K562 (cell line): ENCODE results near the gene ARID5B. TPM values are rescaled to one million over a fixed set of nuclear protein-coding genes. Genes with fewer than 3 reads are reported as not detected.

Source experiments
- ATAC-seq: fragments of 200-7000 bp; cut with Tn5 transposase; 3 replicates; pipeline ENCODE4 v1.9.1; 2020; ENCODE audit warnings: moderate library complexity
- BruUV-seq: library from RNA; stranded (reverse); fragments of 400-500 nt; replicated peaks from 2 replicates; lab custom pipeline; 2021; lab: Mats Ljungman, UMichigan
- CTCF ChIA-PET: fragments of 300-600 bp; formaldehyde crosslinking; extraction: SDS; loops from one replicate; lab custom pipeline; 2021; ENCODE audit warnings: low intra/inter-chr PET ratio; lab: Yijun Ruan, JAX
- POLR2A ChIA-PET: fragments of 300-600, 350-650 bp; sonication (Branson Sonifier 250); formaldehyde crosslinking; extraction: SDS; loops from one replicate; lab custom pipeline; 2021; ENCODE audit warnings: antibody characterized with exemption, inconsistent platforms; lab: Yijun Ruan, JAX
- DNase-seq, 4 experiments: peaks; one replicate each; pipeline versions ENCODE4 v3.0.0 to v3.0.0-alpha.2; 2011 to 2018; ENCODE audit warnings: low spot score in 3 of 4, mixed read lengths in 3 of 4; ENCODE audit errors: extremely low read depth in 1 of 4
- FAIRE-seq: peaks from 2 replicates; lab custom pipeline; 2011; peaks lifted over from hg19 to GRCh38; lab: Jason Lieb, UNC
- H2AFZ ChIP-seq: 2 replicates; pipeline ENCODE4 v1.6.0; 2011; ENCODE audit warnings: low read depth, low read length, control low read depth, inconsistent platforms
- H3K27ac ChIP-seq: fragments of 200-600 bp; 3 replicates; pipeline ENCODE4 v1.8.0; 2011; ENCODE audit warnings: low read depth, mild to moderate bottlenecking, control low read depth, inconsistent platforms, low read length, moderate library complexity, mixed read lengths; ENCODE audit errors: extremely low read depth
- H3K27me3 ChIP-seq, 2 experiments: fragments of 300-600 bp in 1 of 2; 2 replicates in 1 of 2; 3 replicates in 1 of 2; pipeline versions ENCODE4 v1.6.0 to v1.8.0; 2011; ENCODE audit warnings: inconsistent platforms in 2 of 2, low read length in 2 of 2, mild to moderate bottlenecking in 1 of 2, mixed read lengths in 1 of 2, moderate library complexity in 1 of 2; ENCODE audit not compliant: control insufficient read depth in 2 of 2, insufficient read depth in 2 of 2
- H3K36me3 ChIP-seq: fragments of 300-600 bp; 3 replicates; pipeline ENCODE4 v1.8.0; 2011; ENCODE audit warnings: mild to moderate bottlenecking, low read length, inconsistent platforms; ENCODE audit not compliant: control insufficient read depth, insufficient read depth
- H3K4me1 ChIP-seq, 2 experiments: fragments of 200-600 bp in 1 of 2; replicated peaks in 1 of 2; 2 replicates in 1 of 2; 3 replicates in 1 of 2; pipeline versions ENCODE4 v1.5.1 to v1.8.0; 2011; ENCODE audit warnings: inconsistent platforms in 2 of 2, low read length in 2 of 2, mild to moderate bottlenecking in 1 of 2, mixed read lengths in 1 of 2, moderate library complexity in 1 of 2; ENCODE audit not compliant: control insufficient read depth in 2 of 2, insufficient read depth in 2 of 2
- H3K4me2 ChIP-seq: 2 replicates; pipeline ENCODE4 v1.6.1; 2011; ENCODE audit warnings: low read length, control low read depth, inconsistent platforms, mixed read lengths; ENCODE audit not compliant: insufficient read depth
- H3K4me3 ChIP-seq: fragments of 200-600 bp; sonication (generic), shearing (Covaris generic); 2 replicates; pipeline ENCODE4 v1.5.1; 2016; ENCODE audit warnings: control low read depth, inconsistent platforms
- H3K79me2 ChIP-seq: fragments of 200-600 bp; 3 replicates; pipeline ENCODE4 v1.8.0; 2011; ENCODE audit warnings: low read length, inconsistent platforms; ENCODE audit not compliant: control insufficient read depth, insufficient read depth
- H3K9ac ChIP-seq, 2 experiments: 2 replicates each; pipeline versions ENCODE4 v1.6.0 to v1.6.1; 2011; ENCODE audit warnings: low read depth in 2 of 2, low read length in 2 of 2, control low read depth in 1 of 2, inconsistent platforms in 1 of 2, mild to moderate bottlenecking in 1 of 2, mixed read lengths in 1 of 2; ENCODE audit not compliant: insufficient read depth in 1 of 2
- H3K9me1 ChIP-seq: one replicate; pipeline ENCODE4 v1.6.0; 2011; ENCODE audit warnings: inconsistent platforms, mild to moderate bottlenecking, low read length, moderate library complexity; ENCODE audit not compliant: control insufficient read depth, insufficient read depth
- H3K9me3 ChIP-seq: replicated peaks from 2 replicates; pipeline ENCODE4 v1.5.1; 2011; ENCODE audit warnings: low read depth, low read length, inconsistent platforms; ENCODE audit not compliant: control insufficient read depth, insufficient read depth
- H4K20me1 ChIP-seq: replicated peaks from 2 replicates; pipeline ENCODE4 v1.6.1; 2011; ENCODE audit warnings: low read length, inconsistent platforms, mixed read lengths; ENCODE audit not compliant: control insufficient read depth, insufficient read depth
- ARID2 ChIP-seq: fragments of 450-650 bp; IDR thresholded peaks from 2 replicates; pipeline ENCODE4 v1.6.1; 2017; ENCODE audit warnings: antibody characterized with exemption, mild to moderate bottlenecking
- CTCF ChIP-seq, 3 experiments: IDR thresholded peaks in 2 of 3; conservative IDR thresholded peaks in 1 of 3; 2 replicates each; pipeline ENCODE4 v1.5.1; 2011 to 2012; ENCODE audit warnings: low read length in 3 of 3, mild to moderate bottlenecking in 3 of 3, control low read depth in 2 of 3, improper control_type of control experiment in 1 of 3, inconsistent platforms in 1 of 3, low read depth in 1 of 3, mixed read lengths in 1 of 3, moderate library complexity in 1 of 3; ENCODE audit not compliant: insufficient read depth in 2 of 3
- DACH1 ChIP-seq: fragments of 450-650 bp; IDR thresholded peaks from 2 replicates; pipeline ENCODE4 v1.6.1; 2018; ENCODE audit not compliant: partially characterized antibody
- ELK1 ChIP-seq: sonication (generic); formaldehyde crosslinking; IDR thresholded peaks from 2 replicates; pipeline ENCODE4 v1.8.1; 2022; ENCODE audit warnings: missing genetic modification reagents
- HBP1 ChIP-seq: fragments of 450-650 bp; formaldehyde crosslinking; IDR thresholded peaks from 2 replicates; pipeline ENCODE4 v1.4.0; 2022; ENCODE audit warnings: missing genetic modification characterization
- LEF1 ChIP-seq: fragments of 450-650 bp; IDR thresholded peaks from 2 replicates; pipeline ENCODE4 v1.6.1; 2016; ENCODE audit warnings: mild to moderate bottlenecking
- MIER1 ChIP-seq: fragments of 450-650 bp; IDR thresholded peaks from 2 replicates; pipeline ENCODE4 v1.6.1; 2016; ENCODE audit warnings: antibody characterized with exemption, mild to moderate bottlenecking, low read depth
- SAP30 ChIP-seq: fragments of 200-600 bp; sonication (generic); IDR thresholded peaks from 2 replicates; pipeline ENCODE4 v1.6.1; 2012; ENCODE audit warnings: borderline replicate concordance, low read depth, mild to moderate bottlenecking, moderate library complexity, low read length, control low read depth, inconsistent platforms; ENCODE audit not compliant: insufficient read depth, poor library complexity, severe bottlenecking
- SREBF1 ChIP-seq: fragments of 150-350 bp; IDR thresholded peaks from 2 replicates; pipeline ENCODE4 v1.6.1; 2014; ENCODE audit warnings: antibody characterized with exemption, low read depth, low read length, borderline replicate concordance
- TAF9B ChIP-seq: fragments of 450-650 bp; IDR thresholded peaks from 2 replicates; pipeline ENCODE4 v1.6.1; 2018; ENCODE audit warnings: mild to moderate bottlenecking; ENCODE audit not compliant: partially characterized antibody
- USF2 ChIP-seq: sonication (generic); formaldehyde crosslinking; IDR thresholded peaks from 2 replicates; pipeline ENCODE4 v1.5.0; 2020; ENCODE audit warnings: missing genetic modification reagents
- ZBTB33 ChIP-seq: sonication (generic); formaldehyde crosslinking; IDR thresholded peaks from 2 replicates; pipeline ENCODE4 v1.8.1; 2023; ENCODE audit warnings: mild to moderate bottlenecking, missing genetic modification reagents
- ZNF175 ChIP-seq: fragments of 200-800 bp; sonication (Bioruptor generic); IDR thresholded peaks from 2 replicates; pipeline ENCODE4 v1.6.1; 2016; ENCODE audit warnings: low read depth, mild to moderate bottlenecking, missing genetic modification characterization, missing compliant biosample characterization
- ZNF76 ChIP-seq: fragments of 250-450 bp; sonication (Bioruptor Pico); IDR thresholded peaks from 2 replicates; pipeline ENCODE4 v1.4.0; 2020; ENCODE audit warnings: mild to moderate bottlenecking, moderate library complexity, borderline replicate concordance
- WGBS: fragments of 100-300 bp; shearing (Covaris generic); methylation state at CpG from one replicate; pipeline ENCODE4 v1.1.6; 2016; ENCODE audit warnings: low coverage, mixed read lengths; ENCODE audit not compliant: insufficient coverage; ENCODE audit errors: missing lambda C conversion rate; 5-methylcytosine and 5-hydroxymethylcytosine counted together
- in situ Hi-C: fragments of 300-500 bp; cut with MboI; formaldehyde crosslinking; loops from 4 replicates; pipeline ENCODE4 v1.15.0; 2018; ENCODE audit warnings: inconsistent platforms, mixed read lengths
- intact Hi-C: fragments of 100-400 bp; cut with micrococcal nuclease; formaldehyde crosslinking; loops from 2 replicates; pipeline ENCODE4 v1.14.2; 2022
- polyA plus RNA-seq, 8 experiments: library from polyadenylated mRNA; depleted of rRNA in 4 of 8; stranded (reverse) in 5 of 8; unstranded in 3 of 8; fragments of >200 nt; fragmentation: Nextera tagmentation in 2 of 8; fragmentation: Illumina TruSeq in 1 of 8; extraction: Ambion mirVana in 2 of 8; extraction: Trizol in 1 of 8; gene quantifications; 2 replicates each; pipeline versions ENCODE4 v1.2.1 to v1.2.3, GENCODE V29; 2011 to 2014; ENCODE audit warnings: inconsistent platforms in 1 of 8, missing spikeins in 1 of 8
- total RNA-seq, 7 experiments: library from RNA; depleted of rRNA in 6 of 7; stranded (reverse); fragments of >200 nt in 6 of 7; fragmentation: Illumina TruSeq in 2 of 7; extraction: Trizol in 2 of 7; gene quantifications; 2 replicates each; pipeline versions ENCODE4 v1.2.1 to v1.2.3, GENCODE V29; 2011 to 2021; ENCODE audit warnings: low replicate concordance in 1 of 7

The ARID5B gene
- total and polyA plus RNA-seq, 9 of the 15 experiments (the other 6 are each of a cell fraction or from before 2014, with no cell fraction given), result 0.48 to 1.6 (median 0.80) TPM

- FAIRE-seq, result no peak
- no peak for DNase-seq
- Histone ChIP-seq H3K9me1 (no peaks in the 10 kb centered on the region), H4K20me1 (no peaks in the 10 kb centered on the region), H3K9me3 (no peaks in the 10 kb centered on the region), H3K4me2 (no peak overlapping the region), H3K4me3 (no peak overlapping the region), H3K27me3 (no peaks in the 10 kb centered on the region), H3K27ac (no peak overlapping the region), H3K36me3 (no peaks in the 10 kb centered on the region), H3K4me1 (peaks cover 0 to 5% of the 10 kb centered on the region in 2 experiments; a peak in 1 of 5 replicates), H3K9ac (no peak overlapping the region), H2AFZ (no peak overlapping the region), H3K79me2 (no peaks in the 10 kb centered on the region)
- in situ Hi-C loops (no loop called here), intact Hi-C loops (no loop called here)
- 64% methylated on average over 1 of the region's 1 CpG for WGBS
- no TSS peak for BruUV-seq
- POLR2A ChIA-PET, result interaction anchor here (0.6 to 1.0 kb wide), 2 partner anchors 13 to 424 kb away, joined by 3 to 4 read pairs; no protein-coding TSS in a partner anchor
- CTCF ChIA-PET, result no interaction called here
- ATAC-seq, result no peak
- TF ChIP-seq HBP1, result no peak
- no peak for TF ChIP-seq CTCF (IDR thresholded peaks at IDR 0.05 in 2 of 3, conservative IDR thresholded peaks at IDR 0.05 in 1 of 3; ENCODE audit: insufficient read depth in 2 of 3, low read depth in 1 of 3, low read length in 3 of 3)
- no peak for TF ChIP-seq ZNF175 (CRISPR knock-in tag)
- TF ChIP-seq MIER1, result no peak
- TF ChIP-seq ARID2, result no peak
- no peak for TF ChIP-seq ELK1 (CRISPR knock-in tag)
- no peak for TF ChIP-seq DACH1
- no peak for TF ChIP-seq ZBTB33
- TF ChIP-seq USF2 (CRISPR knock-in tag), result no peak
- TF ChIP-seq SREBF1, result no peak
- TF ChIP-seq TAF9B, result no peak
- TF ChIP-seq SAP30, result no peak
- TF ChIP-seq LEF1, result no peak
- TF ChIP-seq ZNF76 (CRISPR knock-in tag), result no peak
Observed at GRCh38 chr10:61944410-61945147, 43.1 kb downstream of the ARID5B start.
